PFSK-1 (cell line): ENCODE data around the gene NFAM1.

Experiments used
- FOXP2 ChIP-seq: optimal IDR thresholded peaks from 2 replicates; pipeline ENCODE3; 2011; ENCODE audit warnings: borderline replicate concordance, control low read depth, inconsistent platforms; ENCODE audit not compliant: insufficient read depth; ENCODE audit errors: extremely low read length, extremely low read depth
- POLR2AphosphoS5 ChIP-seq: IDR thresholded peaks from 2 replicates; pipeline ENCODE4 v1.6.1; 2012; ENCODE audit warnings: low read depth, mild to moderate bottlenecking, control low read depth, low read length, moderate library complexity
- SIN3A ChIP-seq: IDR thresholded peaks from 2 replicates; pipeline ENCODE4 v1.6.1; 2012; ENCODE audit warnings: mild to moderate bottlenecking, low read length, moderate library complexity, borderline replicate concordance; ENCODE audit not compliant: insufficient read depth
- TAF1 ChIP-seq: IDR thresholded peaks from 2 replicates; pipeline ENCODE4 v1.6.1; 2012; ENCODE audit warnings: low read length, control low read depth, borderline replicate concordance; ENCODE audit not compliant: insufficient read depth
- TF ChIP-seq, protein P1 (sequence below), 2 experiments: IDR thresholded peaks; 2 replicates each; pipeline versions ENCODE4 v1.6.1 to v1.8.0; 2011 to 2012; ENCODE audit warnings: low read depth in 2 of 2, low read length in 2 of 2, control low read depth in 1 of 2, inconsistent platforms in 1 of 2, mild to moderate bottlenecking in 1 of 2, moderate library complexity in 1 of 2; ENCODE audit not compliant: insufficient read depth in 1 of 2

The NFAM1 gene

DNA sequence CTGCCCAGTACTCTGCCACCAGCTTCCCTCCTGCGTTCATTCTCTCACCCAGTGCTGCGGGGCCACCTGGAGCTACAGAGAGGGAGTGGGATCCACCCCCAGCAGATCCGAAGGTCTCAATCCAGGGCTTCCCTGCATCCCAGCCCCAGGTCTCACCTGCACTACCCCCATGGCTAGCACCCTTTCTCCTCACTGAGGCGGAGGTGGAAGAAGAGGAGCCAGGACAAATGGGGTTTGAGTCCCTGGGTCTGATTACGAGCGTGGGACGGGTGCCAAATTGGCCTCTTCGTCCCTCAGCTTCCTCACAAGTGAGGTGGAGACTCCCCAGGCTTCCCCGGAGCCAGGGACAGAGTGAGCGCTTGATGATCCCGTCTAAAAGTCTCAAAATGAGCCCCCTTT lies 64.2 kb downstream of the NFAM1 start:
- TF ChIP-seq POLR2AphosphoS5 (no peak), SIN3A (no peak), FOXP2 (no peak), TAF1 (no peak)
- TF ChIP-seq, protein P1, sequence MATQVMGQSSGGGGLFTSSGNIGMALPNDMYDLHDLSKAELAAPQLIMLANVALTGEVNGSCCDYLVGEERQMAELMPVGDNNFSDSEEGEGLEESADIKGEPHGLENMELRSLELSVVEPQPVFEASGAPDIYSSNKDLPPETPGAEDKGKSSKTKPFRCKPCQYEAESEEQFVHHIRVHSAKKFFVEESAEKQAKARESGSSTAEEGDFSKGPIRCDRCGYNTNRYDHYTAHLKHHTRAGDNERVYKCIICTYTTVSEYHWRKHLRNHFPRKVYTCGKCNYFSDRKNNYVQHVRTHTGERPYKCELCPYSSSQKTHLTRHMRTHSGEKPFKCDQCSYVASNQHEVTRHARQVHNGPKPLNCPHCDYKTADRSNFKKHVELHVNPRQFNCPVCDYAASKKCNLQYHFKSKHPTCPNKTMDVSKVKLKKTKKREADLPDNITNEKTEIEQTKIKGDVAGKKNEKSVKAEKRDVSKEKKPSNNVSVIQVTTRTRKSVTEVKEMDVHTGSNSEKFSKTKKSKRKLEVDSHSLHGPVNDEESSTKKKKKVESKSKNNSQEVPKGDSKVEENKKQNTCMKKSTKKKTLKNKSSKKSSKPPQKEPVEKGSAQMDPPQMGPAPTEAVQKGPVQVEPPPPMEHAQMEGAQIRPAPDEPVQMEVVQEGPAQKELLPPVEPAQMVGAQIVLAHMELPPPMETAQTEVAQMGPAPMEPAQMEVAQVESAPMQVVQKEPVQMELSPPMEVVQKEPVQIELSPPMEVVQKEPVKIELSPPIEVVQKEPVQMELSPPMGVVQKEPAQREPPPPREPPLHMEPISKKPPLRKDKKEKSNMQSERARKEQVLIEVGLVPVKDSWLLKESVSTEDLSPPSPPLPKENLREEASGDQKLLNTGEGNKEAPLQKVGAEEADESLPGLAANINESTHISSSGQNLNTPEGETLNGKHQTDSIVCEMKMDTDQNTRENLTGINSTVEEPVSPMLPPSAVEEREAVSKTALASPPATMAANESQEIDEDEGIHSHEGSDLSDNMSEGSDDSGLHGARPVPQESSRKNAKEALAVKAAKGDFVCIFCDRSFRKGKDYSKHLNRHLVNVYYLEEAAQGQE (IDR thresholded peaks at IDR 0.05; ENCODE audit: insufficient read depth in 1 of 2, low read depth in 2 of 2, low read length in 2 of 2) = no peak

DNA sequence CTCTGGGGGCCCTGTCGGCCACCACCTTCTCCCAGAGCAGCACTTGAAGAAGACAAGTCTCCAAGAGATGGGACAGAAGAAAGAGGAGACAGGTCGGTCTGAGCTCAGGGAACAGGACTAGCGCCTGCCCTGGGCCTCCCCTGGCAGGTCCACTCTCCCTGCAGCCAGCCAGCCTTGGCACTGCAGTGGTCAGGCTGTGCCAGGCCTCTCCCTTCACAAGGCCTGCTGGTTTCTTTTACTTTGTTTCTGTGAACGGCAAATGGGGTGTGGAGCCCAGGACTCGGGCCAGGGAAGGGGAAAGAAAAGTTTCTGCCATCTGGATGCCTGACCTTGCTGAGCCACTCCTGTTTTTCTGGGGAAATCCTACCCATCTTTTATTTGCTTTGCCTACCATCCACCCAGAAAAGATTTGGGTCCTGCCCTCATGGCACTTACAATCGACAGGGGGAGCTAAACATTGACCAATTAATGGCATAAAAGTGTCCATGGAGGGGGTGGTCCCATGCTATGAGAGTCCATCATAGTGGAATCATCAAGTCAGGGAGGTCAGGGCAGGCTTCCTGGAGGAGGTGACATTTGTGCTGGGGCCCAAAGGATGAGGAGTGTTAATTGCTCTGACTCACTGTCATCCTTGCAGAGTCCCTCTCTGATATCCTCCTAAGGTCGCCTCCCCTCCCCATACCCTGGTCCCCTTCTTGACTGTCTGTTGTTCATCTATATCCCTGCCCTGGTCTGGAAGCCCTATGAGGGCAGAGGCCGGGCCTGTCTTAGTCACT lies 65.2 kb downstream of the NFAM1 start:
- no peak for TF ChIP-seq TAF1
- no peak for TF ChIP-seq SIN3A
- TF ChIP-seq, protein P1 (IDR thresholded peaks at IDR 0.05; ENCODE audit: insufficient read depth in 1 of 2, low read depth in 2 of 2, low read length in 2 of 2) = no peak
- no peak for TF ChIP-seq FOXP2
- no peak for TF ChIP-seq POLR2AphosphoS5

DNA sequence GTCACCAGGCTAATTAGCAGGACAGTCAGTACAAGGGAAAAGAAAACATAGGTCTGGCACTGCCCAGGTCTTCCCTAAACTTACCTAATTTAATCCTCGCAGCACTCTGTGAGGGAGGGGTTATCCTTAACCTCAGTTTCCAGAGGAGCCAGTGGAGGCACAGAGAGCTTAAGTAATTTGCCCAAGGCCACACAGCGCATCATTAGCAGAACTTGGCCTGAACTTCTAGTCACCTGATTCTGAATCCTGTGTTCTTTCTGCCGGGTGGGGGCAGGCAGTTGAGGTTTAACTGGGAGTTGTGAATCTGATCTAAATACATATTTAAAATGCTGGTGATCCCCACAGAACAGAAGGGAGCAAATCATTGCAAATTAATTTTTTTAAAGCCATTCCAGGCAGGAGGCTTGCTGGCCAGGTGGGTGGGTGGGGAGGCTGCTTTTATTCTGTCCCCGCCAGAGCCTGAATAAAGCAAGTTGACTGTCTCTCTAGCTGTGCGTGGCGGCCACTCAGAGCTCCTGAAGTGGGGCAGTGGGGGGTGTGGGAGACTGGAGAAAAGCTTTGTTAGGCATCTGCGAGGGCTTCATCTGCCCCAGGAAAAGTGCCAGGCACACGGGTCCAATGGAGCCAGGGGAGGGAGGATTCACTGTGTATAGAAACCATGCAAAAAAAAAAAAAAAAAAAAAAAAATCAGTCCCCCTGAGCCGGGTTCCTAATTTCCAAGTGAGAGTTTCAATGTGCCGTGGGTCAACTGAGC lies 66.1 kb downstream of the NFAM1 start:
- TF ChIP-seq SIN3A = no peak
- no peak for TF ChIP-seq POLR2AphosphoS5
- no peak for TF ChIP-seq FOXP2
- TF ChIP-seq TAF1 = no peak
- TF ChIP-seq, protein P1 (IDR thresholded peaks at IDR 0.05; ENCODE audit: insufficient read depth in 1 of 2, low read depth in 2 of 2, low read length in 2 of 2) = no peak

DNA sequence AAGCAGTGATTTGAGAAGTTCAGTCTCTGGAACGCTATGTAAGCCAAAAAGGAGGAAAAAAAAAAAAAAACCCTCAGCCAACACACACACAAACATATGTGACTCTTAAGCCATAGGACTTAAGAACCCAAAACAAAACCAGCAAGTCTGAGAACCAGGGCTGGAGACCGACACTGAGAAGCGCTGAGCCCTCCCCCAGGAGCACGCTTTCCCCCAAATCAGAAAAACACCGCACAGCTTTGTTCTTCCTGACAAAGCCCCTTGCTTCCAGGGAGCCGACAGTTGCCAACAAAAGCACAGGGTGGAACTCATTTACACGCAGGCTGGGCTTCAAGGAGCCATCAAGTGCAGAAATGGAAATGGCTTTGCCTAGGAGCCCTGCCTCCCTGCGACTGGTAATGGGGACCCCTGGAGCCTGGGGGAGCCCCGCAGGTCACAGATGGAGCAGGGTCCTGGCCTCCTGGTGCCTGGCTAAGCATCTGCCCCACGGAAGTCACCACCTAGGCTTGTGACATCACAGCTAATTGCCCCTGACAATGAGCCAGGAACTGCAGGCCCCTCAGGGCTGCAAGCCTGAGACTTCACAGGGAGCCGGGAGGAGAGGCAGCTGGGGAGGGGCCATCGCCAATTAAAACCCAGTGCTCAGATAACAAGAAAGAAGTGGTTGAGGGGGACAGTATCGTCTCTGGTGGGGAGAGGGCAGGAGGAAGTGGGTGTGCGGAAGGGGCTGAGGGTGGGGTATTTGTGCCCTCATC lies 66.9 kb downstream of the NFAM1 start:
- TF ChIP-seq, protein P1 (IDR thresholded peaks at IDR 0.05; ENCODE audit: insufficient read depth in 1 of 2, low read depth in 2 of 2, low read length in 2 of 2) = no peak
- TF ChIP-seq SIN3A (no peak), FOXP2 (no peak), POLR2AphosphoS5 (no peak), TAF1 (no peak)
